C4-2B (cell line): ENCODE data around the gene EIF3F.

ENCODE experiments used
- CTCF ChIP-seq: fragments of 450-650 bp; conservative IDR thresholded peaks from 2 replicates; pipeline ENCODE4 v1.5.1; 2017; ENCODE audit warnings: mild to moderate bottlenecking
- ZFX ChIP-seq: fragments of 450-650 bp; IDR thresholded peaks from 2 replicates; pipeline ENCODE4 v1.6.1; 2017

GRCh38 chr11:8006349-8006977 lies 19.3 kb downstream of the EIF3F start:
- TF ChIP-seq CTCF, result peak; percentile 95
- TF ChIP-seq ZFX, result no peak
